Kidney (tissue), 14 donors: ENCODE measurements around the gene TTC39B. TPM values are rescaled to one million over a fixed set of nuclear protein-coding genes. Genes with fewer than 3 reads are reported as not detected.

Experiments
- DNase-seq, 5 donors: peaks; one replicate each; pipeline ENCODE4 v3.0.0-alpha.2; 2013 to 2020
- FAIRE-seq: peaks from 2 replicates; lab custom pipeline; 2012; peaks lifted over from hg19 to GRCh38; lab: Jason Lieb, UNC
- H3K27ac ChIP-seq, 2 donors: one replicate each; pipeline ENCODE4 v1.7.0; 2013; ENCODE audit warnings: low read depth in 2 of 2, low read length in 2 of 2, inconsistent platforms in 1 of 2
- H3K27me3 ChIP-seq: one replicate; pipeline ENCODE4 v1.7.1; 2013; ENCODE audit warnings: low read length, inconsistent platforms; ENCODE audit not compliant: control insufficient read depth, insufficient read depth
- H3K36me3 ChIP-seq, 3 donors: one replicate each; pipeline versions ENCODE4 v1.7.0 to v1.7.1; 2013; ENCODE audit warnings: low read length in 3 of 3, control low read depth in 1 of 3, inconsistent platforms in 1 of 3; ENCODE audit not compliant: insufficient read depth in 3 of 3, control insufficient read depth in 2 of 3
- H3K4me1 ChIP-seq, 3 donors: one replicate each; pipeline versions ENCODE4 v1.7.0 to v1.7.1; 2013; ENCODE audit warnings: low read length in 3 of 3, inconsistent platforms in 1 of 3, low read depth in 1 of 3; ENCODE audit not compliant: control insufficient read depth in 2 of 3, insufficient read depth in 2 of 3
- H3K4me3 ChIP-seq, 3 donors: one replicate each; pipeline versions ENCODE4 v1.7.0 to v1.8.1; 2013; ENCODE audit warnings: low read length in 3 of 3, control low read depth in 1 of 3, inconsistent platforms in 1 of 3
- H3K9ac ChIP-seq, 3 donors: one replicate each; pipeline versions ENCODE4 v1.7.0 to v1.7.1; 2013; ENCODE audit warnings: low read length in 3 of 3, control low read depth in 1 of 3, inconsistent platforms in 1 of 3
- H3K9me3 ChIP-seq, 3 donors: one replicate each; pipeline versions ENCODE4 v1.7.0 to v1.7.1; 2013; ENCODE audit warnings: low read length in 3 of 3, control low read depth in 1 of 3, inconsistent platforms in 1 of 3; ENCODE audit not compliant: control insufficient read depth in 2 of 3, insufficient read depth in 1 of 3
- CTCF ChIP-seq: IDR thresholded peaks from 3 replicates; pipeline ENCODE4 v1.5.1; 2012; ENCODE audit warnings: mild to moderate bottlenecking, moderate library complexity, borderline replicate concordance; ENCODE audit not compliant: insufficient read depth; ENCODE audit errors: extremely low read depth
- intact Hi-C: fragments of 100-400 bp; cut with DNase I; formaldehyde crosslinking; loops from one replicate; pipeline ENCODE4 v1.11.1; 2022
- polyA plus RNA-seq: library from polyadenylated mRNA; stranded (reverse); fragments of 350-450 nt; fragmentation: Illumina TruSeq; extraction: RNeasy Lipid Tissue Mini Kit (QIAGEN cat#74804); gene quantifications from one replicate; pipeline ENCODE4 v1.2.3, GENCODE V29; 2014; ENCODE audit warnings: low read depth, low replicate concordance; ENCODE audit not compliant: insufficient read depth
- total RNA-seq: library from RNA; stranded (reverse); fragmentation: NEBNext Ultra II Directional; extraction: Animal tissue kit (Norgen Biotek cat#: 25700); gene quantifications from one replicate; pipeline ENCODE4 v1.2.1, GENCODE V29; 2021
- donor health status: control.
- donor health status: control.
- donor health status: control.
- donor health status: control.
- donor health status: control.
- donor health status: DM: yes; HTN: yes; CAD: no.
- donor health status: Normal renal cell carcinoma (clear cell type).

TTC39B gene
- total and polyA plus RNA-seq, 2 donors from 2014 or later, result 4.9 to 22.0 TPM

DNA sequence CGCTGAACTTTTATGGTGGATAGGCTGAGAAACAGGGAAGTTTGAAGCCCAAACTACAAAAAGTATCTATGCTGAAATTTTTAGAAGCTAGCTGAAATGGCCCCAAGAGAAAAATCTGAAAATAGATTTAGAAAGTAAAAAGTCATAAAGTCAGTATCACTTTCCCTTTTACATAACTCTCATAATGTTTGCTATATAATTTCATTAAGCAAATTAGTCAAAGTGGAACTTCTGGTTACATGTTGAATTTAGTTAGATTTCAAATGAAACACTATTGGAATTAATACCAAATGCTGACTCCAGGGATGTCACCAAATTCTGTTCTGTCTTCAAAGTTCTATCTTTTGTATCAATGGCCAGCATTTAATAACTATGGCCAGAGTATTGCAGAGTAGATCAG is 126.9 kb downstream of the TTC39B start:
- H3K4me3 ChIP-seq, result no peak overlapping the region
- DNase-seq (no peak), FAIRE-seq (no peak)
- intact Hi-C loops, result no loop called here
- no peaks in the 10 kb centered on the region for H3K4me1 ChIP-seq
- H3K27me3 ChIP-seq, result no peaks in the 10 kb centered on the region
- H3K9ac ChIP-seq, result no peak overlapping the region
- peaks cover 0 to 15% (median 12%) of the 10 kb centered on the region in 3 donors for H3K36me3 ChIP-seq
- no peak overlapping the region for H3K27ac ChIP-seq
- no peak for TF ChIP-seq CTCF
- no peaks in the 10 kb centered on the region for H3K9me3 ChIP-seq

DNA sequence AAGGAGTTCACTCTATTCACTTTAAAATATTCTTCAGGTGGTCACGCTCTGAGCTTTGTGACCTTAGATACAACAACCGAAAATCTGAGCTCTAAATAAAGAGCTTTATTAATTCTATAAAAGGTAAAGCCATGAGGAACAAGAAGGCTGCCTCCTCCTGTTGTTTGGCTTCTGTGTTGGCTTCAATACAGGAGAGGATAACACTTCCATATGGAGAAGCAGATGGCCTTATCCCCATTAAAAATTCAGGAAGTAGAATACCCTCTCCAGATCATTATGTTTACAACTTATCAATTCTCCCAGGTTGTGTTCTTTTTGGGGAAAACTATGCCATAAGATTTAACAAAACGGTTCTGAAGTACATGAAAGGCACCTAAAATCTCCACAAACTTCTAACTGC is 128.4 kb downstream of the TTC39B start:
- FAIRE-seq, result no peak
- no peak overlapping the region for H3K4me3 ChIP-seq
- DNase-seq, result no peak
- no peaks in the 10 kb centered on the region for H3K4me1 ChIP-seq
- no peak for TF ChIP-seq CTCF
- no peaks in the 10 kb centered on the region for H3K27me3 ChIP-seq
- H3K9me3 ChIP-seq, result no peaks in the 10 kb centered on the region
- no peak overlapping the region for H3K27ac ChIP-seq
- H3K36me3 ChIP-seq, result peaks cover 0 to 18% (median 8%) of the 10 kb centered on the region in 3 donors
- intact Hi-C loops, result no loop called here
- H3K9ac ChIP-seq, result no peak overlapping the region

DNA sequence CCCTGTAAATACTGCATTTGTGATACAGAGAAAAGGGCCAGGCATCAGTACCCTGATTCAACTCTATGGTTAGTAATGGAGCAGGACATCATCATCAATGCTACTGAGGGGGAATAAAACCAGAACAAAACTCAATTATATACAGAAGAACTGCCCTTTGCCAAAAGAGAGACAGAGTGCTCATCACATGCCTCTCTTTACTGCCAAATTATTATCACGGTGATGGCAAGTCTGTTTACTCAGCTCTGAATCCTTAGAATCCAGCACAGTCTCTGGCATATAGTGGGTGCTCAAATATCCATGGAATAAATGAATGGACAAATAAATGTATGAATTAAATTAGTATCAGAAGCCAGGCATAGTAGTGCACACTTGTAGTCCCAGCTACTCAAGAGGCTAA is 130.2 kb downstream of the TTC39B start:
- H3K9me3 ChIP-seq, result no peaks in the 10 kb centered on the region
- no peaks in the 10 kb centered on the region for H3K27me3 ChIP-seq
- FAIRE-seq (no peak), DNase-seq (no peak)
- H3K36me3 ChIP-seq, result peaks cover 0 to 14% (median 6%) of the 10 kb centered on the region in 3 donors
- H3K9ac ChIP-seq, result no peak overlapping the region
- no peak overlapping the region for H3K27ac ChIP-seq
- intact Hi-C loops, result no loop called here
- no peaks in the 10 kb centered on the region for H3K4me1 ChIP-seq
- H3K4me3 ChIP-seq, result no peak overlapping the region
- TF ChIP-seq CTCF, result no peak

GRCh38 chr9:15163931-15164330 is 143.1 kb downstream of the TTC39B start:
- no peak for TF ChIP-seq CTCF
- intact Hi-C loops, result no loop called here
- H3K27me3 ChIP-seq, result no peaks in the 10 kb centered on the region
- no peak for DNase-seq
- no peak overlapping the region for H3K27ac ChIP-seq
- H3K4me3 ChIP-seq, result no peak overlapping the region
- no peaks in the 10 kb centered on the region for H3K9me3 ChIP-seq
- H3K9ac ChIP-seq, result no peak overlapping the region
- no peak for FAIRE-seq
- H3K4me1 ChIP-seq, result no peaks in the 10 kb centered on the region
- H3K36me3 ChIP-seq, result peaks cover 0 to 2% (median 0%) of the 10 kb centered on the region in 3 donors
